Measurements from ENCODE around the gene NFIA. TPM values are rescaled to one million over a fixed set of nuclear protein-coding genes. Genes with fewer than 3 reads are reported as not detected.

NFIA gene
- total and polyA plus RNA-seq, 2 donors (not counting 1 experiment from before 2014, with no cell fraction given): 0.28 to 0.54 TPM

DNA sequence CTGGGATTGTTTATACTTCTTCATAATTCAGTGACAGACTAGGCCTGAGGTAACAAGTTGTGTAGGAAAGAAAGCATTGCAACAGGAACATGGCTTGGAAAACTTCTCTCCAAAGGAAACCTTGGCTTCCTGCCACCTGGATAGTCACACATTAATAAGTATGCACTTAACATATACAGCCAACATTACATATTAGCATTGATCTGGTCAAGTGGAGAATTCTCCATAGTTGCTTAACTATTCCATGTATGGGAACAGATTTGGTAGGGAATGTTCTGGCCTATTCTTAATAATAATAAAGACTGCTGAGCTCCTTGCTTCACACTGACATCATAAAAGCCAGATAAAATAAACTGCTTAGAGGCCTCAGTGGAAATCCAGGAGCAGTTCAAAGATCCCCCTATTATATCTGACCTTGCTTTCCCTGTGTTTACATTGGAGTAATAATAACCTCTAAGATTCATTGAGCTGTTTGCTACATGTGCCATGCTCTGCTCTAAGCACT is 27.2 kb upstream of the NFIA start:
- Mint-ChIP-seq H3K4me3 (no peak overlapping the region), H3K27me3 (peaks cover 74% of the 10 kb centered on the region), H3K4me1 (peaks cover 34% of the 10 kb centered on the region), H3K27ac (no peak overlapping the region), H3K9me3 (ENCODE audit: insufficient read depth) (no peaks in the 10 kb centered on the region)
- Histone ChIP-seq H3K9me3 (ENCODE audit: control extremely low read depth in 1 of 3, control insufficient read depth in 2 of 3, insufficient read depth in 1 of 3, low read length in 2 of 3) (peaks cover 0 to 3% (median 0%) of the 10 kb centered on the region in 3 donors), H2AFZ (ENCODE audit: insufficient read depth, low read depth, low read length, poor library complexity, severe bottlenecking) (no peak overlapping the region), H3K27me3 (replicated peaks in 1 of 4; ENCODE audit: control extremely low read depth in 1 of 4, control insufficient read depth in 3 of 4, insufficient read depth in 4 of 4, low read length in 3 of 4) (peaks cover 0 to 85% (median 74%) of the 10 kb centered on the region in 4 experiments), H3K4me3 (ENCODE audit: control extremely low read depth in 1 of 5, extremely low read depth in 1 of 5, insufficient read depth in 1 of 5, low read depth in 2 of 5, low read length in 4 of 5) (no peak overlapping the region), H3K79me2 (ENCODE audit: control insufficient read depth, insufficient read depth, low read length) (no peaks in the 10 kb centered on the region), H4K20me1 (ENCODE audit: control insufficient read depth, insufficient read depth, low read length, poor library complexity, severe bottlenecking) (no peaks in the 10 kb centered on the region), H3K27ac (ENCODE audit: low read length in 2 of 2) (no peak overlapping the region), H3K4me1 (ENCODE audit: control insufficient read depth in 2 of 2, insufficient read depth in 2 of 2, low read length in 2 of 2) (peaks cover 38 to 52% of the 10 kb centered on the region in 2 donors), H3K9ac (ENCODE audit: low read length) (no peak overlapping the region), H3K36me3 (replicated peaks in 1 of 2; ENCODE audit: control extremely low read depth in 1 of 2, control insufficient read depth in 1 of 2, extremely low read depth in 1 of 2, insufficient read depth in 2 of 2, low read length in 1 of 2) (no peaks in the 10 kb centered on the region), H3K4me2 (replicated peaks; ENCODE audit: low read depth, low read length, poor library complexity, severe bottlenecking) (no peak overlapping the region)
- ATAC-seq (ENCODE audit: low read depth) (no peak), DNase-seq (no peak)
- ChIA-PET POLR2A (no interaction called here), CTCF (interaction anchor here (1.0 to 1.6 kb wide), 3 partner anchors 9 to 397 kb away, joined by 3 to 4 read pairs (median 3); no protein-coding TSS in a partner anchor)
- intact Hi-C loops (cut with micrococcal nuclease): loop anchor here (10.0 kb wide), 2 partner anchors 50 to 150 kb away; no protein-coding TSS in a partner anchor
- no peak for TF ChIP-seq EZH2 (IDR thresholded peaks at IDR 0.05; ENCODE audit: borderline replicate concordance, insufficient read depth, low read depth, low read length, poor library complexity, severe bottlenecking)
- TF ChIP-seq, protein P1, sequence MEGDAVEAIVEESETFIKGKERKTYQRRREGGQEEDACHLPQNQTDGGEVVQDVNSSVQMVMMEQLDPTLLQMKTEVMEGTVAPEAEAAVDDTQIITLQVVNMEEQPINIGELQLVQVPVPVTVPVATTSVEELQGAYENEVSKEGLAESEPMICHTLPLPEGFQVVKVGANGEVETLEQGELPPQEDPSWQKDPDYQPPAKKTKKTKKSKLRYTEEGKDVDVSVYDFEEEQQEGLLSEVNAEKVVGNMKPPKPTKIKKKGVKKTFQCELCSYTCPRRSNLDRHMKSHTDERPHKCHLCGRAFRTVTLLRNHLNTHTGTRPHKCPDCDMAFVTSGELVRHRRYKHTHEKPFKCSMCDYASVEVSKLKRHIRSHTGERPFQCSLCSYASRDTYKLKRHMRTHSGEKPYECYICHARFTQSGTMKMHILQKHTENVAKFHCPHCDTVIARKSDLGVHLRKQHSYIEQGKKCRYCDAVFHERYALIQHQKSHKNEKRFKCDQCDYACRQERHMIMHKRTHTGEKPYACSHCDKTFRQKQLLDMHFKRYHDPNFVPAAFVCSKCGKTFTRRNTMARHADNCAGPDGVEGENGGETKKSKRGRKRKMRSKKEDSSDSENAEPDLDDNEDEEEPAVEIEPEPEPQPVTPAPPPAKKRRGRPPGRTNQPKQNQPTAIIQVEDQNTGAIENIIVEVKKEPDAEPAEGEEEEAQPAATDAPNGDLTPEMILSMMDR (IDR thresholded peaks at IDR 0.05): no peak

DNA sequence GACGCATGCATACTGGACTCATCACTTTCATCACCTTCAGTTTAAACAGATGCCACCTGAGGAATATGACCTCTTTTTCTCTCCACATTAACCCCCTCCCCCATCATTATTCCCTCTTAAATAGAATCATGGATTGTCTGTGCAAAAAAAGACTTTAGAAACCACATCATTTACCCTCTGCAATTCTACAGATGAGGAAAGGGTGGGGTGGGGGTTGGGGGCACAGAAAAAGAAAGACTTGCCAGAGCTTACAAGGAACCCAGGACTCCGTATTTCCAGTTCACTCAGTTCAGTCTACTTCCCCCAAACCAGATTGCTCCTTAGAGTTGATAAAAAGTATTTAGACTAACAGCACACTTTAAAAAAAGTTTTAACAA is 26.2 kb upstream of the NFIA start:
- H3K9me3 Mint-ChIP-seq (ENCODE audit: insufficient read depth): no peaks in the 10 kb centered on the region
- no peak overlapping the region for H3K27ac Mint-ChIP-seq
- Histone ChIP-seq H3K9me3 (ENCODE audit: control extremely low read depth in 1 of 3, control insufficient read depth in 2 of 3, insufficient read depth in 1 of 3, low read length in 2 of 3) (peaks cover 0 to 3% (median 0%) of the 10 kb centered on the region in 3 donors), H2AFZ (ENCODE audit: insufficient read depth, low read depth, low read length, poor library complexity, severe bottlenecking) (no peak overlapping the region), H3K4me2 (replicated peaks; ENCODE audit: low read depth, low read length, poor library complexity, severe bottlenecking) (no peak overlapping the region), H3K9ac (ENCODE audit: low read length) (no peak overlapping the region), H3K36me3 (replicated peaks in 1 of 2; ENCODE audit: control extremely low read depth in 1 of 2, control insufficient read depth in 1 of 2, extremely low read depth in 1 of 2, insufficient read depth in 2 of 2, low read length in 1 of 2) (no peaks in the 10 kb centered on the region), H3K27me3 (replicated peaks in 1 of 4; ENCODE audit: control extremely low read depth in 1 of 4, control insufficient read depth in 3 of 4, insufficient read depth in 4 of 4, low read length in 3 of 4) (peaks cover 0 to 79% (median 70%) of the 10 kb centered on the region in 4 experiments), H3K79me2 (ENCODE audit: control insufficient read depth, insufficient read depth, low read length) (no peaks in the 10 kb centered on the region), H3K4me1 (ENCODE audit: control insufficient read depth in 2 of 2, insufficient read depth in 2 of 2, low read length in 2 of 2) (peaks cover 34 to 46% of the 10 kb centered on the region in 2 donors), H4K20me1 (ENCODE audit: control insufficient read depth, insufficient read depth, low read length, poor library complexity, severe bottlenecking) (no peaks in the 10 kb centered on the region), H3K27ac (ENCODE audit: low read length in 2 of 2) (no peak overlapping the region), H3K4me3 (ENCODE audit: control extremely low read depth in 1 of 5, extremely low read depth in 1 of 5, insufficient read depth in 1 of 5, low read depth in 2 of 5, low read length in 4 of 5) (no peak overlapping the region)
- DNase-seq: no peak
- ATAC-seq (ENCODE audit: low read depth): no peak
- WGBS (ENCODE audit: insufficient coverage): 100% methylated on average over 1 of the region's 2 CpGs
- H3K4me1 Mint-ChIP-seq: peaks cover 33% of the 10 kb centered on the region
- H3K4me3 Mint-ChIP-seq: peak overlapping the region; percentile 35
- POLR2A ChIA-PET: interaction anchor here (0.6 to 1.0 kb wide), 2 partner anchors 22 to 211 kb away, joined by 3 read pairs; no protein-coding TSS in a partner anchor
- intact Hi-C loops (cut with micrococcal nuclease): loop anchor here (10.0 kb wide), 2 partner anchors 49 to 149 kb away; no protein-coding TSS in a partner anchor
- CTCF ChIA-PET: interaction anchor here (1.0 to 1.6 kb wide), 3 partner anchors 8 to 396 kb away, joined by 3 to 4 read pairs (median 3); no protein-coding TSS in a partner anchor
- peaks cover 75% of the 10 kb centered on the region for H3K27me3 Mint-ChIP-seq
- TF ChIP-seq EZH2 (IDR thresholded peaks at IDR 0.05; ENCODE audit: borderline replicate concordance, insufficient read depth, low read depth, low read length, poor library complexity, severe bottlenecking): no peak
- TF ChIP-seq, protein P1 (IDR thresholded peaks at IDR 0.05): no peak

Measured in B cell (primary cell).